Activated T-helper 17 cell treated with anti-CD3 and anti-CD28 coated beads, Interleukin-2, amount 50 U/mL, for 72 hours (primary cell): ENCODE measurements around the gene AIG1. TPM values are rescaled to one million over a fixed set of nuclear protein-coding genes. Genes with fewer than 3 reads are reported as not detected.
A peak's percentile ranks its signal among the peaks of the same experiment; 100 is the strongest.

Experiments used
- ATAC-seq: fragments of 150-1000 bp; cut with Tn5 transposase; replicated peaks from 2 replicates; pipeline ENCODE4 v1.10.0; 2021; ENCODE audit warnings: mild to moderate bottlenecking, moderate library complexity
- H3K27ac Mint-ChIP-seq: one replicate; pipeline ENCODE4 v1.8.0; 2022; ENCODE audit warnings: mixed read lengths
- H3K27me3 Mint-ChIP-seq: one replicate; pipeline ENCODE4 v1.8.0; 2022; ENCODE audit warnings: mixed read lengths
- H3K36me3 Mint-ChIP-seq: one replicate; pipeline ENCODE4 v1.8.0; 2022; ENCODE audit warnings: low read depth, mild to moderate bottlenecking, mixed read lengths
- H3K4me1 Mint-ChIP-seq: one replicate; pipeline ENCODE4 v1.8.0; 2022; ENCODE audit warnings: mixed read lengths
- H3K4me3 Mint-ChIP-seq: one replicate; pipeline ENCODE4 v1.8.0; 2022; ENCODE audit warnings: mild to moderate bottlenecking, mixed read lengths
- H3K9me3 Mint-ChIP-seq: one replicate; pipeline ENCODE4 v1.8.0; 2022; ENCODE audit warnings: mixed read lengths
- total RNA-seq, 2 donors: library from RNA; stranded (reverse); gene quantifications; one replicate each; pipeline ENCODE4 v1.2.3, GENCODE V29; 2022

The AIG1 gene
- total RNA-seq, 2 donors from 2014 or later, result 12.0 to 18.1 TPM

- Mint-ChIP-seq H3K9me3 (peaks cover 9% of the 10 kb centered on the region), H3K4me1 (no peaks in the 10 kb centered on the region), H3K36me3 (no peaks in the 10 kb centered on the region), H3K4me3 (no peak overlapping the region), H3K27me3 (no peaks in the 10 kb centered on the region), H3K27ac (no peak overlapping the region)
- no peak for ATAC-seq
These were observed 198.3 kb downstream of the AIG1 start for GRCh38 chr6:143258945-143259344.

DNA sequence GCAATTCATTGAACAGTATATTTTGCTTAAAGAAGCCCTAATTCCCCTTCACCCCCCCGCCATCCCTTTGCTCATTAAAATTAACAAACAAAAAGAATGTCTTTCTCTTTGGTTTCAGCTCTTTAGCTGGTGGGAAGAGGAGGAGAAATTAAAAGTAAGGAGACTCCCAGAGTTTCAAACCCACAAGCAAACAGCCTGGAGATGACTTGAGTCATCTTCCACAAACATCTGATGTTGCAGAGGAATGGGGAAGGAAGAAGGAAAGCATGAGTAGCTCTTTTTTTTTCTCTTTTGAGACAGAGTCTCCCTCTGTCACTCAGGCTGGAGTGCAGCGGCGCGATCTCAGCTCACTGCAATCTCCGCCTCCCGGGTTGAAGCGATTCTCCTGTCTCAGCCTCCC lies 200.2 kb downstream of the AIG1 start:
- no peaks in the 10 kb centered on the region for H3K27me3 Mint-ChIP-seq
- H3K4me3 Mint-ChIP-seq, result no peak overlapping the region
- no peaks in the 10 kb centered on the region for H3K36me3 Mint-ChIP-seq
- H3K9me3 Mint-ChIP-seq, result peaks cover 9% of the 10 kb centered on the region
- no peak for ATAC-seq
- no peaks in the 10 kb centered on the region for H3K4me1 Mint-ChIP-seq
- H3K27ac Mint-ChIP-seq, result no peak overlapping the region

DNA sequence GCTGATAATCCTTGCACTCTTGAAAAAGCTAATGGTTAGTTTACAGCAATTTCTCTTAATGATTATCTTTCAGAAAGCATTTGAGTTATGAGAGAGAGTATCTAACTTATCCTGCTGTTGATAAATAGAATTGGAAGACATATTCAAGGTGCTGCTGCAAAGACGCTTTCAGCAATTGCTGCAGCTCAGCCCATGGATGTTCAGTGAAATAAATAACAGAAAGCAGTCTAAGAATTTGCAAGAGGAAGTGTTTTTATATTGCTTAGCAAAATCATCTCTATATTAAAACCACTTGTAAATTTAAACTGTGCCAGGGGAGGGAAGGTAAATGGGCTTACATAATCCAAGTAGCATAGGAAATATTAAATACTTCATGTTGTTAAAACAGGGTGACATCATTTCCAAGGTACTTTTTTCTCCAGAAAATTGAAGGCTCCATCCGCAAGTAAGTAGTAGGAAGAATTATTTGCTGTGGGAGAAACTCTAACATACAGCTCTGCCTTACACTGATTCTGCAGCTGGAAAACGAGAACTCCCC lies 201.3 kb downstream of the AIG1 start:
- H3K27me3 Mint-ChIP-seq, result no peaks in the 10 kb centered on the region
- no peak overlapping the region for H3K27ac Mint-ChIP-seq
- H3K9me3 Mint-ChIP-seq, result peaks cover 9% of the 10 kb centered on the region
- no peaks in the 10 kb centered on the region for H3K4me1 Mint-ChIP-seq
- no peaks in the 10 kb centered on the region for H3K36me3 Mint-ChIP-seq
- ATAC-seq, result no peak
- no peak overlapping the region for H3K4me3 Mint-ChIP-seq

- no peaks in the 10 kb centered on the region for H3K4me1 Mint-ChIP-seq
- no peaks in the 10 kb centered on the region for H3K36me3 Mint-ChIP-seq
- peaks cover 9% of the 10 kb centered on the region for H3K9me3 Mint-ChIP-seq
- H3K27ac Mint-ChIP-seq, result no peak overlapping the region
- no peak for ATAC-seq
- no peaks in the 10 kb centered on the region for H3K27me3 Mint-ChIP-seq
- no peak overlapping the region for H3K4me3 Mint-ChIP-seq
These were observed 202.2 kb downstream of the AIG1 start for GRCh38 chr6:143262859-143263258.

GRCh38 chr6:143264379-143264778 lies 203.7 kb downstream of the AIG1 start:
- no peak overlapping the region for H3K4me3 Mint-ChIP-seq
- no peak overlapping the region for H3K27ac Mint-ChIP-seq
- no peaks in the 10 kb centered on the region for H3K27me3 Mint-ChIP-seq
- no peaks in the 10 kb centered on the region for H3K4me1 Mint-ChIP-seq
- no peaks in the 10 kb centered on the region for H3K36me3 Mint-ChIP-seq
- peaks cover 4% of the 10 kb centered on the region for H3K9me3 Mint-ChIP-seq
- no peak for ATAC-seq

DNA sequence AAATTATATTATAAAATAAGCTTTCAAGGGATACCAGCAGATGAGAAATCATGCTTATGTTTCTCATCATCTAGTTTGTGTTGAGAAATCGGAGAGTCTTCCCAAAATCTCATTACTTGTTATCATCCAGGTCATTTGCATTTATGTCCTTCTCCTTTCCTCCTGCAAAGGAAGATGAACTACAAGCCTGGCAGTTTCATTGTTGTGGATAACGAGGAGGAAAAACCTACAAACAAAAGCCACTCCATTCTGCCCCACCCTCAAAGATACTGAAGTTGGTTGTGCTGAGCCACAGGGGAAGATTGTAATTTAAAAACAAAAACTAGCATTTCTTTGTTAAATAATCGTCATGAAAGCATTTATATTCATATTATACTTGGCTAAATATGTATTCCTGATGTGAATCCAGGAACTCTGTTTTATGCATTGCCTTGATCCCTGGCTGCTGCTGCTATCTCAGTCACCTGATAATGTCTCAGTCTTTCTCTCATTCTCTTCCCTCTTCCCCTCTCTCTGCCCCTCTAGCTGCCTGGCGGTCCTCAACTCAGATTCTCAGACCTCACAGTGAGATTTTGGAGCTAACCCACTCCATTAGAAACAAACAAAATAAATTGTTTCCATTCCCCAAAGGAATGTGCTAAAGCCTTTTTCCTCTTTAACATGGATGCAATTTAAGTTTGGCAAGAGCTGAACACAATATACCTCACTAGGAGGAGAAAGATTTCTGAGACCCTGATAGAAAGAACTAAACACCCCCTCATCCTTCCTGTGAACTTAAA lies 204.5 kb downstream of the AIG1 start:
- H3K4me3 Mint-ChIP-seq, result no peak overlapping the region
- H3K9me3 Mint-ChIP-seq, result no peaks in the 10 kb centered on the region

GRCh38 chr6:143267760-143268159 lies 207.1 kb downstream of the AIG1 start:
- ATAC-seq, result no peak
- Mint-ChIP-seq H3K27me3 (no peaks in the 10 kb centered on the region), H3K4me3 (no peak overlapping the region), H3K36me3 (no peaks in the 10 kb centered on the region), H3K27ac (no peak overlapping the region), H3K9me3 (no peaks in the 10 kb centered on the region), H3K4me1 (no peaks in the 10 kb centered on the region)

More for the DNA sequence above, 204.5 kb downstream of the AIG1 start:
- no peak overlapping the region for H3K27ac Mint-ChIP-seq
- ATAC-seq, result no peak
- H3K27me3 Mint-ChIP-seq, result no peaks in the 10 kb centered on the region
- H3K36me3 Mint-ChIP-seq, result no peaks in the 10 kb centered on the region
- no peaks in the 10 kb centered on the region for H3K4me1 Mint-ChIP-seq

DNA sequence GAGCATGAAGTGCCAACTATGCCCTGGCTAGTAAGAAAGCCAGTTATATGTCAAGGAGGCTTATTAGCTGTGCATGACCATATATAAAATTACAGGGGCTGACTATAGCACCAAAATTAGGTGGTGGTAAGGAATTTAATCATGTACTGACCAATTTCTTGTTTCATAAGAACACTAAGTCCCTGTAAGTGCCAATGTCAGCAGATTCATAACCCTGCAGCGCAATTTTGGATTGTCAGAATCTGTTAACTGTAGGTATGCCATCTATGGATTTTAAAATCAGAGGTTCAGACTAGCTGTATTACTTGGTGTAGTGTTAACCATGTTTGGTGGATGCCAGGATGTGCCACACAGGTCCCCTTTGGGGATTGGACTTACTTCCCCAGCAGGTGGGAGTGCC lies 207.8 kb downstream of the AIG1 start:
- no peaks in the 10 kb centered on the region for H3K36me3 Mint-ChIP-seq
- H3K4me3 Mint-ChIP-seq, result no peak overlapping the region
- H3K9me3 Mint-ChIP-seq, result no peaks in the 10 kb centered on the region
- no peaks in the 10 kb centered on the region for H3K27me3 Mint-ChIP-seq
- H3K27ac Mint-ChIP-seq, result no peak overlapping the region
- no peak for ATAC-seq
- no peaks in the 10 kb centered on the region for H3K4me1 Mint-ChIP-seq

DNA sequence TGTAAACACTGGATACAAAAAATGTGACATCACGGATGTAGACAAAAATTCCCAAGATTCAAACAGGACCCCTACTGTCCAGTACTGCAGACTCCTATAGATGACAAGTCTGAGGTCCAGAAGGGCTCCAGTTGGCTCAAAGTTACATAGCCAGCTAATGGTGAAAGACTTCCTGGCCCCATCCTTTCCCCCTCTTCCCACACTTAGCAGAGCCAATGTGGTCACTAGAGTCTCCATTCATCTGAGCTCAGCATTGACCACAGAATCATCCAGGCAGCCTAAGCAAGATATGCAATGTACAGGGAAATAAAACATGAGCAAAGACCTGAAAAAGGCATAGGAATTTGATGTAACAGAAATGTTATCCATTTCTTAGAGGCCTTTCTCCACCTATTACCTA lies 209.3 kb downstream of the AIG1 start:
- H3K4me1 Mint-ChIP-seq, result no peaks in the 10 kb centered on the region
- no peaks in the 10 kb centered on the region for H3K27me3 Mint-ChIP-seq
- H3K36me3 Mint-ChIP-seq, result no peaks in the 10 kb centered on the region
- no peak overlapping the region for H3K27ac Mint-ChIP-seq
- ATAC-seq, result no peak
- no peaks in the 10 kb centered on the region for H3K9me3 Mint-ChIP-seq
- H3K4me3 Mint-ChIP-seq, result no peak overlapping the region

DNA sequence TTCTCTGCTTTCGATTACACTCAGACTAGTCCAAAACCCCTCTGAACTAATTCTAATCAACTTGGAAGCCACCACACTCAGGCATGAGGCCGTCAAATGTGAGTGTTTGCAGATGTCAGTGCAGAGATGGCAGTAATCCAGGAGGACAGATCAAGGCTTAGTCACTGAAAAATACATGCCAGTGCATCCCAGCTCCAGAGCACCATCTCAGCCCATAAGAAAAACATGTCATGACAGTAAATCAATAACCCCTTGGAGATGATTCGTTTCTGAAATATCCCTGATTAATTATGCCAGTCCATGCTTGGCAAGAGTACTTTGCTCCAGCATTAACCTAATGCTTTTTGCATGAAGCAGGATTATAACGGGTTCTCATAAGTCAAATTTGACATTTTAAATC lies 210.3 kb downstream of the AIG1 start:
- H3K27ac Mint-ChIP-seq, result no peak overlapping the region
- ATAC-seq, result no peak
- no peaks in the 10 kb centered on the region for H3K27me3 Mint-ChIP-seq
- H3K4me3 Mint-ChIP-seq, result no peak overlapping the region
- no peaks in the 10 kb centered on the region for H3K4me1 Mint-ChIP-seq
- no peaks in the 10 kb centered on the region for H3K9me3 Mint-ChIP-seq
- H3K36me3 Mint-ChIP-seq, result no peaks in the 10 kb centered on the region

DNA sequence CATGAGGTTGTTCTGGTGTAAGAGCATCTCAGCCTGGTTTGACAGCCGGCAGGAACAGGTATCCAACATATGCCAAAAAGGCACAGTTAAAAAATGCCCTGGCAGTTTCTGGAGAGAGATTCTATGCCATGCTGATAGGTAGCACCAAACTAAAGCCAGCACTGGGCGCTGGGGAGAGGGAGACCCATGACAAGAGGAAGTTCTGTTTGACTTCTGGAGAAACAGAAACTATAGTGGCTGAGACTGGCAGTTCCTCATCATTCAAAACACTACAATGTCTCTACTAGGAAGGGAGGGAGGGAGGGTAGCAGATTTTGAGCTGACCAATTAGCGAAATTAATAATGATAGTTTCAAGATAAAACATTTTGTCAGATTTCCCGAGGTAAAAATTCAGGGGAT lies 215.7 kb downstream of the AIG1 start:
- no peak overlapping the region for H3K27ac Mint-ChIP-seq
- ATAC-seq, result no peak

DNA sequence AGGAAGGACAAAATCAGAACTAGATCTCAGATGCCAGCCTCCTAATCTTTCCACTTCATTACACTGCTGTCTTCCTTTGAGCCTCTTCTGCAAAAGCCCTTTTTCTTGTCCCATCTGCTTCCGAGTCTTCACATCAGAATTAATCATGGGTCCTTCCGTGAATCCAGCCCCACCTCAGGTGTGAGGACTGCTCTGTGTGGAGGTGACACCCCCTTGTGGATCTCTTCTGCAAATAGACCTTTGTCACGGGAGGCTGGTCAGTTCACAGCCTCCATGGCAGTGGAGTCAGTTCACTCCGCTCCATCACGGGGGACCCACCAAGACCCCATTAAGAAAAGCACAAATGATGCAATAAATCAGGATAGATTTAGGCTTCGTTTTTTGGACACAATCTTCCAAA lies 218.7 kb downstream of the AIG1 start:
- Mint-ChIP-seq H3K9me3 (no peaks in the 10 kb centered on the region), H3K27ac (no peak overlapping the region), H3K4me1 (no peaks in the 10 kb centered on the region), H3K27me3 (no peaks in the 10 kb centered on the region), H3K36me3 (no peaks in the 10 kb centered on the region), H3K4me3 (no peak overlapping the region)
- peak; percentile 39 for ATAC-seq

More for the DNA sequence above, 215.7 kb downstream of the AIG1 start:
- Mint-ChIP-seq H3K4me3 (no peak overlapping the region), H3K9me3 (no peaks in the 10 kb centered on the region), H3K36me3 (no peaks in the 10 kb centered on the region), H3K4me1 (no peaks in the 10 kb centered on the region), H3K27me3 (no peaks in the 10 kb centered on the region)

- H3K4me1 Mint-ChIP-seq, result no peaks in the 10 kb centered on the region
- H3K36me3 Mint-ChIP-seq, result no peaks in the 10 kb centered on the region
- H3K4me3 Mint-ChIP-seq, result no peak overlapping the region
- ATAC-seq, result no peak
- H3K27me3 Mint-ChIP-seq, result no peaks in the 10 kb centered on the region
- no peaks in the 10 kb centered on the region for H3K9me3 Mint-ChIP-seq
- no peak overlapping the region for H3K27ac Mint-ChIP-seq
These were observed 223.4 kb downstream of the AIG1 start for GRCh38 chr6:143283887-143284645.

- H3K9me3 Mint-ChIP-seq, result no peaks in the 10 kb centered on the region
- no peak for ATAC-seq
These were observed 225.6 kb downstream of the AIG1 start for GRCh38 chr6:143286251-143286795.

DNA sequence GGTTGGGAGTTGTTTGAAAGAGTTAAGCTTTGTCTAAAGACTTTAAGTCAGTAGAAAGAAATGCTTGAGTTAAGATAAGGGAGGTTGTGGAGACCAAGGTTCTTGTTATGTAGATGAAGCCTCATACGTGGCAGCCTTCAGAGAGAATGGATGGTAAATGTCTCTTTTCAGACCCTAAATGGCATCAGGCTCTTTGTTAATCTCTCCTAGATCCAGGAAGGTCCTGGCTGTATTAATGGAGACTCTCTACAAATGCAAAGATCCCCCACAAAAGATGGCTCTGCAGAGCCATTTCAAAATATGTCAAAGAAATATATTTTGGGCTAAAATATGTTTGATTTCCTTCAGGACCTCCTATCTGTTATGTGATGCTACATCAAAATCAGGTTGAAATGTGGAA lies 228.2 kb downstream of the AIG1 start:
- ATAC-seq, result no peak
- H3K9me3 Mint-ChIP-seq, result no peaks in the 10 kb centered on the region

More at GRCh38 chr6:143286251-143286795, 225.6 kb downstream of the AIG1 start:
- no peaks in the 10 kb centered on the region for H3K27me3 Mint-ChIP-seq
- H3K4me1 Mint-ChIP-seq, result no peaks in the 10 kb centered on the region
- H3K27ac Mint-ChIP-seq, result no peak overlapping the region
- H3K4me3 Mint-ChIP-seq, result no peak overlapping the region
- H3K36me3 Mint-ChIP-seq, result no peaks in the 10 kb centered on the region

More for the DNA sequence above, 228.2 kb downstream of the AIG1 start:
- no peak overlapping the region for H3K27ac Mint-ChIP-seq
- H3K4me3 Mint-ChIP-seq, result no peak overlapping the region
- no peaks in the 10 kb centered on the region for H3K36me3 Mint-ChIP-seq
- H3K27me3 Mint-ChIP-seq, result no peaks in the 10 kb centered on the region
- H3K4me1 Mint-ChIP-seq, result no peaks in the 10 kb centered on the region
